ENCODE data around the gene RASSF1. TPM values are rescaled to one million over a fixed set of nuclear protein-coding genes. Genes with fewer than 3 reads are reported as not detected.
A peak's percentile ranks its signal among the peaks of the same experiment; 100 is the strongest.

RASSF1 gene
- total and polyA plus RNA-seq, 8 donors, result 10.3 to 29.5 (median 14.2) TPM

GRCh38 chr3:50319894-50320625 is 20.6 kb downstream of the RASSF1 start:
- peak overlapping the region in 3 of 4 donors; percentile 79 to 94 (median 83) for H3K4me3 ChIP-seq
- peaks cover 5 to 22% (median 21%) of the 10 kb centered on the region in 3 donors for H3K4me1 ChIP-seq
- intact Hi-C loops (cut with DNase I), result loop anchor here in 1 of 3 donors (10.0 kb wide), 1 partner anchor 65 kb away; no protein-coding TSS in a partner anchor
- ATAC-seq (no peak), FAIRE-seq (no peak), DNase-seq (peak in 3 of 6 donors; percentile 31 to 71 (median 55))
- H3K36me3 ChIP-seq, result no peaks in the 10 kb centered on the region
- TF ChIP-seq CTCF (IDR thresholded peaks at IDR 0.05), result no peak
- peak overlapping the region; percentile 88 to 98 (median 96) for H3K27ac ChIP-seq
- H3K9me3 ChIP-seq, result no peaks in the 10 kb centered on the region
- WGBS, 2 donors, result 78 to 83% methylated on average over 29 of the region's 29 CpGs
- H3K27me3 ChIP-seq, result no peaks in the 10 kb centered on the region

GRCh38 chr3:50319181-50319893 is 21.3 kb downstream of the RASSF1 start:
- no peaks in the 10 kb centered on the region for H3K9me3 ChIP-seq
- intact Hi-C loops (cut with DNase I), result no loop called here
- no peak overlapping the region for H3K27ac ChIP-seq
- no peak overlapping the region for H3K4me3 ChIP-seq
- TF ChIP-seq CTCF (IDR thresholded peaks at IDR 0.05), result no peak
- FAIRE-seq (no peak), DNase-seq (peak in 2 of 6 donors; percentile 35 to 61), ATAC-seq (no peak)
- H3K4me1 ChIP-seq, result peaks cover 5 to 22% (median 21%) of the 10 kb centered on the region in 3 donors
- H3K27me3 ChIP-seq, result no peaks in the 10 kb centered on the region
- H3K36me3 ChIP-seq, result no peaks in the 10 kb centered on the region
- WGBS, 2 donors, result 89 to 91% methylated on average over 16 of the region's 16 CpGs

- Histone ChIP-seq H3K27me3 (no peaks in the 10 kb centered on the region), H3K36me3 (no peaks in the 10 kb centered on the region), H3K9me3 (no peaks in the 10 kb centered on the region), H3K4me3 (no peak overlapping the region), H3K4me1 (peaks cover 5 to 22% (median 21%) of the 10 kb centered on the region in 3 donors), H3K27ac (no peak overlapping the region)
- no peak for FAIRE-seq
- WGBS, 2 donors, result 69 to 79% methylated on average over 10 of the region's 10 CpGs
- DNase-seq, result peak in 1 of 6 donors; percentile 28
- no peak for ATAC-seq
- intact Hi-C loops (cut with DNase I), result no loop called here
- TF ChIP-seq CTCF (IDR thresholded peaks at IDR 0.05), result no peak
Measured at GRCh38 chr3:50318615-50319014, 22.0 kb downstream of the RASSF1 start.

- FAIRE-seq (no peak), ATAC-seq (no peak), DNase-seq (peak in 2 of 6 donors; percentile 33 to 58)
- Histone ChIP-seq H3K27me3 (no peaks in the 10 kb centered on the region), H3K27ac (no peak overlapping the region), H3K4me3 (no peak overlapping the region), H3K36me3 (no peaks in the 10 kb centered on the region), H3K4me1 (peaks cover 5 to 22% (median 21%) of the 10 kb centered on the region in 3 donors), H3K9me3 (no peaks in the 10 kb centered on the region)
- TF ChIP-seq CTCF (IDR thresholded peaks at IDR 0.05), result no peak
- WGBS, 2 donors, result 80 to 84% methylated on average over 11 of the region's 11 CpGs
- intact Hi-C loops (cut with DNase I), result no loop called here
Measured at GRCh38 chr3:50318163-50318562, 22.5 kb downstream of the RASSF1 start.

All from pancreas (tissue), 10 donors.